Embryonic facial prominence (tissue), 1 donor: Measurements from ENCODE around the gene TIMM44.
A peak's percentile ranks its signal among the peaks of the same experiment; 100 is the strongest.
"Not testable (repeated sequence)": the region's sequence is repeated elsewhere in the genome, so short reads cannot be mapped to it uniquely, and the experiment has no call there.

Source experiments
- DNase-seq: peaks from one replicate; pipeline ENCODE4 v3.0.0-alpha.2; 2016; ENCODE audit errors: extremely low spot score

Gene TIMM44

GRCh38 chr19:7925171-7925851 is 18.2 kb downstream of the TIMM44 start:
- DNase-seq, result peak; percentile 51

DNA sequence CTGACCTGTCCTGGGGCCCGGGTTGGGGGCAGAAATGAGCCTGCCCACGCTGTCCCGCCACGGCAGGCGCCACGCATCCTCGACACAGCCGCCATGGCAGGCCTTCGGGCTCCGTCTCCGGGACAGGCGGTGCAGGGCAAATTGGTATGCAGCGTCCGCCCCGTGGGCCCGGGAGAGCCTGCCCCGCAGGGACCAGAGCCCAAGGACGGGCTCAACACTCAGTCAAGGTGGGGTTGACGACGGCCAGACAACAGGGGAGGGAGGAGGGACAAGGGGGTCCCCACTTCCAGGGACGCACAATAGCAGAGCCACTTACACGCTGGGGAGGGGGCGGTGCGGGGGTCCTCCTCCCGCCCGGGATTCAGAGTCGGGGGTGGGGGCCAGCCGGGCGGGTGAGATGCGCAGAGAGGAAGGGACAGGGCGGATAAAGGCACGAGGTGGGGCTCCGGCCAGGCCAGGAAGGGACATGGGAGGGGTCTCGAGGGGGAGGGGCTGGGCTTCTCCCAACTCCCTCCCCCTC is 18.8 kb downstream of the TIMM44 start:
- DNase-seq, result no peak

- DNase-seq, result no peak
These were observed 19.2 kb downstream of the TIMM44 start for GRCh38 chr19:7924241-7924640.

DNA sequence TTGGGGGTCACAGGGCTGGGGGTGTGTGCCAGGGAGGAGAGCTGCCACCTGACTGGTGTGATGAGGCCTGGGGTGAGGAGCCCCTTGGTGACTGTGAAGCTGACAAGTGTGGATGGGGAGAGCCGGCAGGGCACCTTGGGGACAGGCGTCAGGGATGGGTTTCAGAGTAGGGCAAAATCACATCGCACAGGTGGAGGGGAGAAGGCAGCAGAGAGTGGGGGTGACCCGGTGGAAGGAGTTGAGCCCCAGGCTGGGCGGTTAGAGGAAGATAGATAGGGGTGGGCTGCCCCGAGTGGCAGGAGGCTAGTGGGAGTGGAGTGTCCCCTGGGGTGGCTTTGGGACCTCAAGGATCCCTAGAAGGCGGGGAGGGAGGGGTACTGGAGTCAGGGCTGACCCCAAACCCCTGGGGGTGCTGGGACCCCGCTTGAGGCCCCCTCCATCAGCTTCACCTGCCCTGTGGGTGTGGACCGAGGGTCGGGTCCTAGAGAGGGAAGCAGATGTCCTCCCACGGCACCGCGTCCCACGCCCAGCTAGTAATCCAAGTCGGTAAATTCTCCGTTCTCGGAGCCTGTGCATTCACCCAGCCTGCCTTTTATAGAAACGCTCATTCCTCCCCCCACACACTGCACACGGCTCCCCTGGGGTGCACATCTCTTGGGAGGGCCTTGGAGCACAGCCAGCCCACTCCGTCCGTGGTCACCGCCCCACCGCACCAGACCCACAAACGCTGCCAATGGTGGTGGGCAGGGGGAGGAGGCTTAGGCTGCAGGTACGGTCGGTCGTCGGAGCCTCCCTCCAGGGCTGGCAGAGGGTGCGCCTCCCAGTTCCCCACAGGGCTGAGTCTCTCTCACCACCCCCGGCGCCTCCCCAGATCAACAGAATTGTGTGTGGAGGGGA is 19.9 kb downstream of the TIMM44 start:
- DNase-seq, result no peak

GRCh38 chr19:7922836-7923195 is 20.6 kb downstream of the TIMM44 start:
- DNase-seq, result no peak

- no peak for DNase-seq
These were observed 21.3 kb downstream of the TIMM44 start for GRCh38 chr19:7921967-7922835.

DNA sequence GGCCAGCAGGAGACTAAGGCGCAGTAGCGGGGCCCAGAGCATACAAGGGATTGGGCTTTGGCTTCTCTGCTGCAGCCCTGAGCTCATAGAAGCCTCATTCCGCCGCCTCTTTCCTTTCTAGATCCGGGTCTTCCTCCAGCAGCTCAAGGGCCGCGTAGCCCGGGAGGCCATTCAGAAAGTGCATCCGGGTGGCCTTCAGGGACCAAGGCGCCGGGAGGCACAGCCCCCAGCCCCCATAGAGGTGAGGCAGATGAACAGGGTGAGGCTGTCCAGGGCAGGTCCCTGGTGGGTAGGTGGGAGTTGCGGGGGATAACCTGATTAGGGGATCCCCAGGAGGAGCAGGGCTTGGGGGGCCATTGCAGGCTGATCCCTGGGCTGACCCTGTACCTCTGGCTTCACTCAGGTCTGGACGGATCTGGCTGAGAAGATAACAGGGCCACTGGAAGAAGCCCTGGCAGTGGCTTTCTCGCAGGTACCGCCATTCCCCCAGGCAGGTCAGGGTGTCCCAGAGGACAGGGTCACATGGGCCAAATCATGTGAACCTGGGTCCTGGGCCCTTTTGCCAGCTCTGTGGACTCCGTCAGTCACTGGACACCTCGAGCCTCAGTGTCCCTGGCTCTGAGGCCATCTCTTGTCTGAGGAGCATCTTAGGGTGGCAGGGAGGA is 22.0 kb downstream of the TIMM44 start:
- no peak for DNase-seq

DNA sequence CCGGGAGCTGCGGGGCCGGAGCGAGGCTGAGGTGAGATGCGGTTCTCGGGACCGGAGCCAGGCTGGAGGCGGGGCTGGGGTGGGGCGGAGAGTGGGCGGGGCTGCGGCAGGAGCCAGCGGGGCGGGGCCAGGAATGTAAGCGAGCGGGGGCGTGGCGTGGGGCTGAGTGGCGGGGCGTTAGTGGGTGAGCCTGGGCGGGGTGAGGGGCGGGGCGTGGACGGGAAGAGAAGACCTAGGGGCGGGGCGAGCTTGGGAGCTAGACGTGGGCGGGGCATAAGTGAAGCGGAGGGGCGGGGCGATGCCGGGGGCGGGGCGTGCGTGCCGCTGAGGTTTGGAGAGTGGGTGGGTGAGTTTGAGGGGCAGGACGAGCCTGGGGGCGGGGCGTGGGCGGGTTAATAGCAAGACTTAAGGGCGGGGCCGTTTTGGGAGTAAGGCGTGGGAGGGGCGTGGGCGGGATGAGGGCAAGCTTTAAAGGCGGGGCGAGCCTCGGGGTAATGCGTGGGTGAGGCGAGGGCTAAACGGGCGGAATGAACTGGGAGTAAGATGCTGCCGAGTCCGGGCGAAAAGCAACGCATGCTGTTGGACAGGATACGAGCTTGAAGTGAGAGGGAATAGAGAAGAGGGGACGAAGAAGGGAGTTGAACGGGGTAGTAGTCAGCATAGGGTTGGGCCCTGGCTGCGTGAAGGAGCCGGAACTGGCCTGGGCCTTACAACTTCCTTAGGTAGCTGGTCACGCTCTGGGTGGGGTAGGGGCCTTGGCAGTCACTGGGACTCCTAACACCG is 22.8 kb downstream of the TIMM44 start:
- DNase-seq, result peak; percentile 98

GRCh38 chr19:7919610-7920518 is 23.6 kb downstream of the TIMM44 start, which contains the start of gene SNAPC2:
SNAPC2 (plus strand) TSS chr19:7920338; CDS start chr19:7920367, 29 bp downstream.
- DNase-seq, result peak; percentile 82

DNA sequence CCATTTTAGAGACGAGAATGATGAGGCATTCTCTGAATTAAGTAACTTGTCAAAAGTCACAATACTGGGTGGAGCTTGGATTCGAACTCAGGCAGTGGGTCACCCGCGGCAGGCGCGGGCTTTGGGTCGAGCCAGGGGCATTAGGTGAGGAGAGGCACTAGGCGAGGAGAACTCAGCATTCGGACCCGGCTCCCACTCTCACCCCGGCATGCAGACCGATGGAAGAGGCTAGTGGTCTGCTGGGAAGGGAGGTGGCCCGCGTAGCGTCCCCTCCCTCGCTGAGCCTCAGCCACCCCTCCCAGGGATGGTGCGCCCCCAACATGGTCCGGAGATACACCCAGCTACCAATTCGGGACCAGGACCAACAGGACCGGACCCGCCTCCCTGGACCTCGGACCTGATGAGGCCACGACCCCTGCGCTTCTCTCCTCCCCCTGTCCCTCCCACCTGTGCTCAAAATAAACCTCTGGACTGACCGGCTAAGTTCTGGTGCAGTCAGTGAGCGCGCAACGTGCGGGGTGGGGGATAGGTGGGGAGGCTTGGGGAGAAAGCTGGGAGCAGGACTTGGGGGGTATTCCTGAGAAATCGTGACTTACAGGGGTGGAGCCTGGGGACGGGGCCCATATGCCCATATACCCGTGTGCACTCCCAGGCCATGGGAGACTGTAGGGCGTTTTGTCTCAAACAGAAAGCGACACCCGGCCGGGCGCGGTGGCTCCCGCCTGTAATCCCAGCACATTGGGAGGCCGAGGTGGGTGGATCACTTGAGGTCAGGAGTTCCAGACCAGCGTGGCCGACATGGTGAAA is 24.6 kb downstream of the TIMM44 start:
- DNase-seq, result no peak

DNA sequence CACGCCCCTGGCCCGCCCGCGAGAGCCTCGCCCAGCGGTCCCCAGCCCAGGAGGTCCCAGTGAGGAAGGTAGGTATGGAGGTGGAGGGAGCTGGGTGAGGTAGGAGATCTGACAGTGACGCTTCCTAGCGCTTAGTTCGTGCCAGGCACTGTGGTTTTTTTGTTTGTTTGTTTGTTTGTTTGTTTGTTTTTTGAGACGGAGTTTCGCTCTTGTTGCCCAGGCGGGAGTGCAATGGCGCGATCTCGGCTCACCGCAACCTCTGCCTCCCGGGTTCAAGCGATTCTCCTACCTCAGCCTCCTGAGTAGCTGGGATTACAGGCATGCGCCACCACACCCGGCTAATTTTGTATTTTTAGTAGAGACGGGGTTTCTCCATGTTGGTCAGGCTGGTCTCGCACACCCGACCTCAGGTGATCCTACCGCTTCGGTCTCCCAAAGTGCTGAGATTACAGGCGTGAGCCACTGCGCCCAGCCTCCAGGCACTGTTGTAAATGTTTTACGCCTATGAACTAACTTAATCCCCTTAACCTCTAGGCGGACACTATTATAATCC is 25.3 kb downstream of the TIMM44 start:
- not testable (repeated sequence) for DNase-seq

- DNase-seq, result no peak
These were observed 26.0 kb downstream of the TIMM44 start for GRCh38 chr19:7917267-7918061.

DNA sequence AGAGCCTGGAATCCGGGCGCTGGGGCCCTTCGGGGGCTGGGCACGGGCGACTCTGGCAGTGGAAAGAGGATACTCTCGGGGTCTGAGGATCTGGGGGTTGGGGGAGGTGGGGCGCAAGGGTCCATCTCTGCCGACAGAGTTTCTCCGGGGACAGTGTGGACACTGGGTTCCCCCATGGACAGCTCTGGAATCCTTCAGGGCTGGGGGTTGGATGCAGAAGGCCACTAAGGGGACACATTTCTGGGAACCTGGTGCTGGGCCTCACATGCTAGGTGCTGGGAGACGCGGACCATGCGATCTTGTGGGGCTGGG is 26.6 kb downstream of the TIMM44 start:
- no peak for DNase-seq

GRCh38 chr19:7916103-7916954 is 27.1 kb downstream of the TIMM44 start:
- no peak for DNase-seq

GRCh38 chr19:7915250-7916102 is 28.0 kb downstream of the TIMM44 start:
- DNase-seq, result no peak

- DNase-seq, result no peak
These were observed 28.8 kb downstream of the TIMM44 start, which contains the start of gene TGFBR3L for GRCh38 chr19:7914598-7915045. TGFBR3L (plus strand) TSS chr19:7914830.
